NT2/D1 (cell line): Measurements from ENCODE around the gene AGMO.
"Not testable (repeated sequence)": the region's sequence is repeated elsewhere in the genome, so short reads cannot be mapped to it uniquely, and the experiment has no call there.

Source experiments
- DNase-seq: peaks from one replicate; pipeline ENCODE4 v3.0.0-alpha.2; 2011; ENCODE audit warnings: low read depth, low spot score
- H3K27me3 ChIP-seq: 2 replicates; pipeline ENCODE4 v1.6.0; 2011; ENCODE audit warnings: mild to moderate bottlenecking; ENCODE audit not compliant: insufficient read length, insufficient read depth
- H3K36me3 ChIP-seq: 2 replicates; pipeline ENCODE4 v1.6.1; 2011; ENCODE audit warnings: mild to moderate bottlenecking, low read length, mixed read lengths; ENCODE audit not compliant: insufficient read depth, insufficient read length
- H3K4me1 ChIP-seq: 2 replicates; pipeline ENCODE4 v1.5.1; 2011; ENCODE audit not compliant: insufficient read depth, insufficient read length
- H3K4me3 ChIP-seq: 2 replicates; pipeline ENCODE4 v1.5.1; 2011; ENCODE audit warnings: low read depth; ENCODE audit not compliant: insufficient read length
- H3K9ac ChIP-seq: 2 replicates; pipeline ENCODE4 v1.6.0; 2011; ENCODE audit warnings: low read depth; ENCODE audit not compliant: insufficient read length
- H3K9me3 ChIP-seq: 2 replicates; pipeline ENCODE4 v1.5.1; 2011; ENCODE audit warnings: mild to moderate bottlenecking, low read length; ENCODE audit not compliant: insufficient read depth
- SUZ12 ChIP-seq: IDR thresholded peaks from 2 replicates; pipeline ENCODE4 v1.6.1; 2011; ENCODE audit not compliant: insufficient read length, insufficient read depth; ENCODE audit errors: extremely low read depth
- YY1 ChIP-seq: IDR thresholded peaks from 2 replicates; pipeline ENCODE4 v1.6.1; 2011; ENCODE audit not compliant: insufficient read length, insufficient read depth
- ZNF274 ChIP-seq: IDR thresholded peaks from 2 replicates; pipeline ENCODE4 v1.6.1; 2011; ENCODE audit warnings: mild to moderate bottlenecking, low read depth, low read length

Gene AGMO

DNA sequence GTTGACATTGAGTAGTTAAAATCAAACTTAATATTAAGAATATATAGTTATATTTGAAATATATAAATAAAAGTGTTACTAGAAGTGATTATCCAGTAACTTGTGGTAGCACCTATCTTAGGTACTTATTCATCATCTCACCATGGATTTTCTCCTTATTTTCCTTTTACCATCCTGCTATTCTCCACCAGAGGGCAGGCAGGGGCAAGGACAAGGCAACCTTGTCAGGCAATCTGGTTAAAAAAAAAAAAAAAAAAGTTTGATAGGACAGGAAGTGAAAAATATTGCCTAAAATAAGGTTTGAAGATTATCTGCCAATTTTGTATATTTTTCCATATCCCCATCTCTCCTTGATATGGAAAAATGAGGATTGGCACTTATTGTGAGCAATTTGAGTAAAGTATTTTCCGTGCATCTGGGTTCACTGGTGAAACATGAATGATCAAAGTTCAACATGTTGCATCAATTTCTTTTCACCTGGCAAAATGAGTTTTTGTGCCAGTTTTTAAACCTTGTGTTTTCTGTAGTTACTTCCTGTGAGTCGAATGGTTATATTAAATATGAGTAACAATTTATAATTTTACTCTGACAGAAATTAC is 256.7 kb downstream of the AGMO start:
- no peak overlapping the region for H3K9ac ChIP-seq

DNA sequence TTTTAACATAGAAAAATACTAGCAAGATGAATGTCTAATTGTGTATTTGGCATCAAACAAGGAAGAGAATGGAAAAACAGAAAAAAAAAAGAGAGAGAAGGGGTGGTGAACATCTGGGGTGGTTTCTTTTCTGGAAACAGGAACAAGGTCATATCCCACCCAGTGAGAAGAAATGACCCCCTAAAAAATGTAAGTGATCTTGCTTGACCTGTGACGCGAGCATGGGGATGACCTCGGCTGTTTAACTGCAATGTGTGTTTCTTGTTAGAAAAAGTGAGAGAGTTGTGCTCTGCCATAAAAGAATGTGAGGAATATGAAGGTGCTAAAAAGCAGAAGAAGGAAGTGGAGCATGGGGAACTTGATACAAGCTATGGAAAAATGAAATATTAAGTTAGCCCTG is 258.5 kb downstream of the AGMO start:
- Histone ChIP-seq H3K9ac (no peak overlapping the region), H3K36me3 (no peaks in the 10 kb centered on the region), H3K27me3 (no peaks in the 10 kb centered on the region), H3K4me1 (no peaks in the 10 kb centered on the region), H3K9me3 (no peaks in the 10 kb centered on the region), H3K4me3 (no peak overlapping the region)
- TF ChIP-seq YY1 (no peak), ZNF274 (no peak), SUZ12 (no peak)
- DNase-seq = no peak

More for the DNA sequence above, 256.7 kb downstream of the AGMO start:
- TF ChIP-seq ZNF274 (no peak), YY1 (no peak), SUZ12 (no peak)
- H3K4me1 ChIP-seq = no peaks in the 10 kb centered on the region
- H3K36me3 ChIP-seq = no peaks in the 10 kb centered on the region
- H3K4me3 ChIP-seq = no peak overlapping the region
- no peaks in the 10 kb centered on the region for H3K27me3 ChIP-seq
- DNase-seq = peak; percentile 48
- H3K9me3 ChIP-seq = no peaks in the 10 kb centered on the region

DNA sequence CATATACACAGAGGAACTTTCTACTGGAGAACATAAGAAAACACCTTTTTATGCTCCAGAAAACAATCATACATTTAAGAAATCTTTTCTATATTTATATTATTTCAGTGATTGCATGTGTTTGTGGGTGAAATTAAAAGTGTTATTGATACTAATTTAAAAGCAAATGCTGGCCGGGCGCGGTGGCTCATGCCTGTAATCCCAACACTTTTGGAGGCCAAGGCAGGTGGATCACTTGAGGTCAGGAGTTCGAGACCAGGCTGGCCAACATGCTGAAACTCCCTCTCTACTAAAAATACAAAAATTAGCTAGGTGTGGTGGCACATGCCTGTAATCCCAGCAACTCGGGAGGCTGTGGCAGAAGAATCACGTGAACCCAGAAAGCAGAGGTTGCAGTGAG is 260.8 kb downstream of the AGMO start:
- H3K4me1 ChIP-seq, H3K27me3 ChIP-seq, H3K36me3 ChIP-seq, H3K9me3 ChIP-seq, H3K4me3 ChIP-seq, DNase-seq, H3K9ac ChIP-seq: not testable (repeated sequence)

DNA sequence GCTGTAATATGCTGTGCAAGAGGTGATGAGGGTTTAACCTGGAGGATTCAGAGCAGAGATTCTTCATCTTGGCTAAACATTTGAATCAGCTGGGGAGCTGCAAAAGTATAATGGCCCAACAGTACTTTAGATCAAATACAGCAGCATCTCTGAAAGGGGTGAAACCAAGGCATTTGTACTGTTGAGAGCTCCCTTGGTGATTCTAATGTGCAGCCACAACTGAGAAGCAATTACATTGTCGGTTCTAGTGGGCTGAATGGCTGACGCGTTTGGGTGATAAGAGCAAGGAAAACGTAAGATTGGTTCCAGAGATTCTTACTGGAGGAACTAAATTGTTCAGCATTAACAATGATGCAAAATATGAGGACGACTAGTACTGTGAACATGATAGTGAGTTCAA is 269.7 kb downstream of the AGMO start:
- Histone ChIP-seq H3K9me3 (no peaks in the 10 kb centered on the region), H3K4me1 (no peaks in the 10 kb centered on the region), H3K9ac (no peak overlapping the region), H3K36me3 (no peaks in the 10 kb centered on the region), H3K27me3 (no peaks in the 10 kb centered on the region), H3K4me3 (no peak overlapping the region)
- no peak for DNase-seq
- no peak for TF ChIP-seq YY1
- no peak for TF ChIP-seq SUZ12

DNA sequence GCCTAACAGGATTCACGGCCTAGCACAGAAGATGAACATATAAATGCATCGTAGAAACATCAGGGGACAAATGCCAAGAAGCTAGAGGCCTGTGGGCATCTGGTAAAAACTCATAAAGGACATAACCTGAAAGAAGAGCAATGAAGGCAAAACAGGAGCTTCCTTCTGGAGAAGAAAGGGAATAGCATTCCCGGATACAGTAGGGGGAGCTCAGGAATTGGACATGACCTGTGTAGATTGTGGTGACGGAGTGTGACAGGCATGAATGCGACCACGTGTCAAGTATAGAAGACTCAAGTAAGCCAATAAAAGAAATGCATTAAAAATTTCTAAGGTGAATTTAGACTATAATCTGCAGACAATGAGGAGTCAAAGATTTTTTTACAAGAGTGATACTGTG is 270.1 kb downstream of the AGMO start:
- H3K36me3 ChIP-seq = no peaks in the 10 kb centered on the region

DNA sequence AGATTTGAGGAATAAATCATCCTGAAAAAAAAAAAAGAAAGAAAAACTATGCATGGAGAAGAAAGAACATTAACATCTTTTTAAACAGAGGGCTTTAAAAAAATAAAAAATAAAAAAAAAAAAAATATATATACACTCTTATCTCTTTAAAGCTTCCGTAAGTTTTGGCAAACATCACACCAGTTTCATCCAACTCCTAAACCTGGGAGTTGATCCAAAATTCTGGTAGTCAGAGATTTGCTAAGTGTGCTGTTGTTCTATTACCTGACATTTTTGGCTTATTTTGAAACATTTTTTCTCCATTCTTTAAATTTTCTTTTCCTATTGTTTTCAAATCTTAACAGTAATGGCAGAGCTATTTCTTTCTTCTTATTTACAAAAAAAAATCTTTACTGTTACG is 273.1 kb downstream of the AGMO start:
- no peak for TF ChIP-seq SUZ12
- no peak for TF ChIP-seq YY1
- no peak for TF ChIP-seq ZNF274
- Histone ChIP-seq H3K4me3 (no peak overlapping the region), H3K27me3 (no peaks in the 10 kb centered on the region), H3K9me3 (no peaks in the 10 kb centered on the region), H3K4me1 (no peaks in the 10 kb centered on the region), H3K9ac (no peak overlapping the region), H3K36me3 (no peaks in the 10 kb centered on the region)
- DNase-seq = no peak

More for the DNA sequence above, 270.1 kb downstream of the AGMO start:
- no peak overlapping the region for H3K9ac ChIP-seq
- no peak overlapping the region for H3K4me3 ChIP-seq
- no peaks in the 10 kb centered on the region for H3K27me3 ChIP-seq
- H3K4me1 ChIP-seq = no peaks in the 10 kb centered on the region
- no peaks in the 10 kb centered on the region for H3K9me3 ChIP-seq
- TF ChIP-seq YY1 = no peak
- no peak for TF ChIP-seq ZNF274
- no peak for TF ChIP-seq SUZ12
- DNase-seq = no peak

DNA sequence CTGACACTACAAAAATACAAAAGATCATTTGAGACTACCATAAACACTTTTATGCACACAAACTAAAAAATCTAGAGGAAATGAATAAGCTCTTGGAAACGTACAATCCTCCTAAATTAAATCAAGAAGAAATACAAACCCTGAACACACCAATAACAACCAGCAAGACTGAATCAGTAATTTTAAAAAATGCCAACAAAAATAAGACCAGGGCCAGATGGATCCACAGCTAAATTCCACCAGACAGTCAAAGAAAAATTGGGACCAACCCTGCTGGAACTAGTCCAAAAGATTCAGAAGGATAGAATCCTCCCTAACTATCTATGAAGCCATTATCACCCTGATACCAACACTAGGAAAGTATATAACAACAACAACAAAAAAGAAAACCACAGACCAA is 277.4 kb downstream of the AGMO start:
- TF ChIP-seq SUZ12 = no peak
- no peak for TF ChIP-seq YY1
- no peak for TF ChIP-seq ZNF274
- no peak for DNase-seq
- H3K36me3 ChIP-seq = no peaks in the 10 kb centered on the region
- H3K4me1 ChIP-seq = peaks cover 4% of the 10 kb centered on the region
- no peaks in the 10 kb centered on the region for H3K27me3 ChIP-seq
- H3K9me3 ChIP-seq = no peaks in the 10 kb centered on the region
- H3K4me3 ChIP-seq = no peak overlapping the region
- H3K9ac ChIP-seq = no peak overlapping the region
